Vagina (tissue), 2 donors: ENCODE data around the gene SPRY4. TPM values are rescaled to one million over a fixed set of nuclear protein-coding genes. Genes with fewer than 3 reads are reported as not detected.
"Not testable (repeated sequence)": the region's sequence is repeated elsewhere in the genome, so short reads cannot be mapped to it uniquely, and the experiment has no call there.

Source experiments
- DNase-seq, 2 donors: peaks; one replicate each; pipeline ENCODE4 v3.0.0-alpha.2; 2017; ENCODE audit errors: extremely low spot score in 2 of 2
- H3K27ac ChIP-seq: fragments of 200-600 bp; sonication (generic); one replicate; pipeline ENCODE4 v1.5.1; 2019
- H3K27me3 ChIP-seq: fragments of 200-600 bp; sonication (generic); one replicate; pipeline ENCODE4 v1.5.1; 2019
- H3K36me3 ChIP-seq, 2 donors: fragments of 200-600 bp; sonication (generic); one replicate each; pipeline ENCODE4 v1.5.1; 2017 to 2019
- H3K4me1 ChIP-seq: fragments of 200-600 bp; sonication (generic); one replicate; pipeline ENCODE4 v1.5.1; 2019
- H3K4me3 ChIP-seq, 2 donors: fragments of 200-600 bp; sonication (generic); 1 replicate in 1 of 2; 2 replicates in 1 of 2; pipeline ENCODE4 v1.5.1; 2016 to 2019
- H3K9me3 ChIP-seq: fragments of 200-600 bp; sonication (generic); one replicate; pipeline ENCODE4 v1.5.1; 2019
- POLR2A ChIP-seq, 2 donors: fragments of 450-650 bp; IDR thresholded peaks; one replicate each; pipeline ENCODE4 v1.6.1; 2017; ENCODE audit warnings: antibody characterized with exemption in 2 of 2, mild to moderate bottlenecking in 2 of 2, moderate library complexity in 2 of 2
- POLR2AphosphoS5 ChIP-seq, 2 donors: sonication (generic); formaldehyde crosslinking; IDR thresholded peaks; one replicate each; pipeline ENCODE4 v1.9.0; 2017; ENCODE audit warnings: antibody characterized with exemption in 2 of 2, mild to moderate bottlenecking in 2 of 2, low read depth in 1 of 2; ENCODE audit not compliant: insufficient read depth in 1 of 2
- intact Hi-C: fragments of 100-400 bp; cut with DNase I; formaldehyde crosslinking; loops from one replicate; pipeline ENCODE4 v1.15.1; 2023
- total RNA-seq: library from RNA; depleted of rRNA; stranded (reverse); fragments of >200 nt; gene quantifications from one replicate; pipeline ENCODE4 v1.2.3, GENCODE V29; 2016
- TF ChIP-seq, protein P1 (sequence below), 3 experiments: fragments of 450-650 bp in 2 of 3; fragments of 200-600 bp in 1 of 3; sonication (generic) in 1 of 3; IDR thresholded peaks; one replicate each; pipeline ENCODE4 v1.5.1; 2017 to 2019; ENCODE audit warnings: antibody characterized with exemption in 3 of 3, mild to moderate bottlenecking in 2 of 3, moderate library complexity in 2 of 3

Gene SPRY4
- total RNA-seq, 1 donor from 2014 or later: 13.5 TPM

DNA sequence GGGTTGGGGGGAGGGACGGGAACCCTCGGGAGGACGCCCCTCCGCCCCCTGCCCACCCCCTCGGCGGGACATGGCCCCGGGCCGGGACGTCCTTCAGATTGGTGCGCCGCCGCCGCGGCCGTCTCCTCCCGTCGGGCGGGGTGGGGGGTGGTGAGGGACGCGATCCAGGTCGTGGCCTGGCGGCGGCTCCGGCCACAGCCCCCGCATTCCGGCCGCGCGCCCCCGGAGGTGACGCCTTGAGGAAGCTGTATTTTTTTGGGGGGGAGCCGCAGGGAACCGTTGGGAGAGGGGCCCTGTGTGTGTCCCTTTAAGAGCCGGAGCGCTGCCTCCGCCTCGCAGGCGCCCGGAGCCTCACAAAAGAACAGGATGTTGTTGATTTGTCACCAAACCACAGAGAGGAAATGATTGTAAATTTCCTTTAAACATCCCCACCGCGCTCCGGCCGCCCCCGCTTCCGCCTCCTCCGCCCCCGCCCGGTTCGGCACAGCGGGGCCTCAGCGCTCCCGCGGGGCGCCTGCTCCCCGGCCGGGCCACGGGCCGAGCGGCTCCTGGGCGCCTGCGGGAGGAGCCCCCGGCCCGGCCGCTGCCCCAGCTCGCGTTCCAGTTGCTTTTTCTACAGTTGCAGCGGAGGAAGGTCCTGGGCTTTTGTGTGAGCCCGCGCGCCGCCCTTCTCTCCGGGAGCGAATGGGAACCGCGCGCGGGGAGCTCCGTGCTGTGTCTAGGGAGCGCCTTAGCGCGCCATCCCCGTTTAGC is 32.1 kb upstream of the SPRY4 start:
- no peaks in the 10 kb centered on the region for H3K27me3 ChIP-seq
- TF ChIP-seq, protein P1, sequence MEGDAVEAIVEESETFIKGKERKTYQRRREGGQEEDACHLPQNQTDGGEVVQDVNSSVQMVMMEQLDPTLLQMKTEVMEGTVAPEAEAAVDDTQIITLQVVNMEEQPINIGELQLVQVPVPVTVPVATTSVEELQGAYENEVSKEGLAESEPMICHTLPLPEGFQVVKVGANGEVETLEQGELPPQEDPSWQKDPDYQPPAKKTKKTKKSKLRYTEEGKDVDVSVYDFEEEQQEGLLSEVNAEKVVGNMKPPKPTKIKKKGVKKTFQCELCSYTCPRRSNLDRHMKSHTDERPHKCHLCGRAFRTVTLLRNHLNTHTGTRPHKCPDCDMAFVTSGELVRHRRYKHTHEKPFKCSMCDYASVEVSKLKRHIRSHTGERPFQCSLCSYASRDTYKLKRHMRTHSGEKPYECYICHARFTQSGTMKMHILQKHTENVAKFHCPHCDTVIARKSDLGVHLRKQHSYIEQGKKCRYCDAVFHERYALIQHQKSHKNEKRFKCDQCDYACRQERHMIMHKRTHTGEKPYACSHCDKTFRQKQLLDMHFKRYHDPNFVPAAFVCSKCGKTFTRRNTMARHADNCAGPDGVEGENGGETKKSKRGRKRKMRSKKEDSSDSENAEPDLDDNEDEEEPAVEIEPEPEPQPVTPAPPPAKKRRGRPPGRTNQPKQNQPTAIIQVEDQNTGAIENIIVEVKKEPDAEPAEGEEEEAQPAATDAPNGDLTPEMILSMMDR (IDR thresholded peaks at IDR 0.05): no peak
- TF ChIP-seq POLR2A (IDR thresholded peaks at IDR 0.05): peak in 1 of 2 donors; percentile 36
- TF ChIP-seq POLR2AphosphoS5 (IDR thresholded peaks at IDR 0.05; ENCODE audit: insufficient read depth in 1 of 2, low read depth in 1 of 2): peak; percentile 56 to 76
- no peaks in the 10 kb centered on the region for H3K9me3 ChIP-seq
- intact Hi-C loops: no loop called here
- peak overlapping the region; percentile 94 for H3K27ac ChIP-seq
- H3K4me3 ChIP-seq: peak overlapping the region; percentile 57 to 85
- H3K4me1 ChIP-seq: peaks cover 8% of the 10 kb centered on the region
- no peaks in the 10 kb centered on the region for H3K36me3 ChIP-seq
- DNase-seq: peak in 1 of 2 donors; percentile 91

DNA sequence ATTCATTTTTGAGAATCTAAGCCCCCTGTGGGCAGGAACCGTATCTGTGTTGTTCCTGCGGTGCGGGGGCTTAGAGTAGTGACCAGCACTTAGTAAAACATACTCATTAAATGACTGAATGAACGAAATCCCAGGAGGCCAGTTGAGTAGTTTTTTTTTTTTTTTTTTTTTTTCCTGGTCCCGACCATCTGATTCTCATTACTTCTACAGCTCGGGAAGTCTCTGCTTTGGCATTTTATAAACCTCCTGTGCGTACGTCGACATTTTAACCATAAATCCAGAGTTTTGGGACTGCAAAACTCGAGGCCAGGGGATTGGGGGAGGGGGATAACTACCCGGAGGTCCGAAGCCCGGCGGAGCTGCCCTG is 31.5 kb upstream of the SPRY4 start:
- Histone ChIP-seq H3K4me1 (peaks cover 8% of the 10 kb centered on the region), H3K27ac (peak overlapping the region; percentile 94), H3K4me3 (peak overlapping the region; percentile 57 to 85), H3K36me3 (no peaks in the 10 kb centered on the region), H3K9me3 (no peaks in the 10 kb centered on the region), H3K27me3 (no peaks in the 10 kb centered on the region)
- TF ChIP-seq POLR2A (IDR thresholded peaks at IDR 0.05) (no peak), POLR2AphosphoS5 (IDR thresholded peaks at IDR 0.05; ENCODE audit: insufficient read depth in 1 of 2, low read depth in 1 of 2) (no peak)
- TF ChIP-seq, protein P1 (IDR thresholded peaks at IDR 0.05): no peak
- intact Hi-C loops: no loop called here
- DNase-seq: no peak

DNA sequence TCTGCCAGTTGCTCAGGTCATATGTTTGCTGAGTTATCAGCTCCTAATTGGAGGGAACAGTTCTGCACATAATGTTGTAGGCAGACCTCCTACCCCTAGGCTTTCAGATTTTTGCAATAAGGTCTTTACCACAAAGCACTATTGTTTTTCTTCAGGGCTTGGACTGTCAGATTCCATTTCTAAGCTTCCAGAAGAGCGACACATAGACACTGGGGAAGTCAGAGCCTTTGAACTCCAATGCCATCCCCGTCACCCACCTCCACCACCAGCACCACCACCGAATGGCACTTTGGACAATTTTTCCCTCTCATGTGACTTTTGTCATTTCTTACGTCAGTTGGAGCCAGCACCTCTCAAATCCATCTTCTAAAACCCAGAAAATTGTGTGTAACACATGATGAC is 28.3 kb upstream of the SPRY4 start:
- Histone ChIP-seq H3K9me3 (no peaks in the 10 kb centered on the region), H3K4me3 (no peak overlapping the region), H3K36me3 (no peaks in the 10 kb centered on the region), H3K4me1 (peaks cover 8% of the 10 kb centered on the region), H3K27me3 (no peaks in the 10 kb centered on the region), H3K27ac (no peak overlapping the region)
- TF ChIP-seq, protein P1 (IDR thresholded peaks at IDR 0.05): no peak
- TF ChIP-seq POLR2AphosphoS5 (IDR thresholded peaks at IDR 0.05; ENCODE audit: insufficient read depth in 1 of 2, low read depth in 1 of 2) (no peak), POLR2A (IDR thresholded peaks at IDR 0.05) (no peak)
- DNase-seq: no peak
- intact Hi-C loops: no loop called here

DNA sequence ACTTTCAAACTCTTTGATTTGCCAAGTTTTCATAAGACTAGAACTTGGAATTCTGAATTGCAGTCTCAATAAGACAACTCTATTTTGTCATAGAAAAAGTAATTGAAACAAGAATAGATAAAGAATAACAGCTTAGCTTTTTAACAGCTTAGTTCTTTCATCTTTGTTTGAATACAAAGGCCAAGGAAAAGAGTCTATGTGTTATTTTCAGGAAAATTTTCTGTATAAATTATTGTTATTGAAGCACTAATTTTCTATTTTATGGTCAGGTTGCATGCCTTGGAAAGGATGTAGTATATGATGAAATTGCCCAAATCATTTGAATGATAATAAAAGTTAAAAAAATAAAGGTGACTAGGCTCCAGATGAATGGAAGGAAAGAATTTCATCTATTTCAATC is 25.2 kb upstream of the SPRY4 start:
- H3K9me3 ChIP-seq: peaks cover 8% of the 10 kb centered on the region
- no peaks in the 10 kb centered on the region for H3K27me3 ChIP-seq
- no peak overlapping the region for H3K4me3 ChIP-seq
- DNase-seq: no peak
- H3K27ac ChIP-seq: no peak overlapping the region
- H3K36me3 ChIP-seq: no peaks in the 10 kb centered on the region
- no peaks in the 10 kb centered on the region for H3K4me1 ChIP-seq
- intact Hi-C loops: no loop called here
- TF ChIP-seq, protein P1 (IDR thresholded peaks at IDR 0.05): no peak
- TF ChIP-seq POLR2A (IDR thresholded peaks at IDR 0.05) (no peak), POLR2AphosphoS5 (IDR thresholded peaks at IDR 0.05; ENCODE audit: insufficient read depth in 1 of 2, low read depth in 1 of 2) (no peak)

DNA sequence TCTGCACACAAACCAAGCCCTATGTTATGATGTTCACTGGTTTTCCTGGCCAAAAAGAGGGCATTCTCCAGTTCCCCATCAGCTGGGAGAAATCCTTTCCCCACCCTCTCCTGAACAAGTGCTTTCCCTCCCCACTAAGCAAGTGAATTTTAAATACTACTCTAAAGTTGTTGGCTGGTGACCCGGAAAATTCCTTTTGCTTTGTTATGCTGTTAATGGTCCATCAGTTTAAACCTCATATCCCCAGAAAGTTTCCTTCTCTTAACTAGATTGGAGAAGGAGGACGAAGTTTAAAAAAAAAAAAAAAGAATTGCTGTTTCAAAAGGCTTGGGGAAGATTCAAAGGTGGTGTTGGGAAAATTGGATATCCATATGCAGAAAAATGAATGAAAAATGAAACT is 21.9 kb upstream of the SPRY4 start:
- Histone ChIP-seq H3K36me3 (no peaks in the 10 kb centered on the region), H3K4me3 (no peak overlapping the region), H3K9me3 (peaks cover 15% of the 10 kb centered on the region), H3K27me3 (no peaks in the 10 kb centered on the region), H3K27ac (no peak overlapping the region), H3K4me1 (no peaks in the 10 kb centered on the region)
- TF ChIP-seq POLR2AphosphoS5 (IDR thresholded peaks at IDR 0.05; ENCODE audit: insufficient read depth in 1 of 2, low read depth in 1 of 2) (no peak), POLR2A (IDR thresholded peaks at IDR 0.05) (no peak)
- TF ChIP-seq, protein P1 (IDR thresholded peaks at IDR 0.05): no peak
- DNase-seq: no peak
- intact Hi-C loops: no loop called here

DNA sequence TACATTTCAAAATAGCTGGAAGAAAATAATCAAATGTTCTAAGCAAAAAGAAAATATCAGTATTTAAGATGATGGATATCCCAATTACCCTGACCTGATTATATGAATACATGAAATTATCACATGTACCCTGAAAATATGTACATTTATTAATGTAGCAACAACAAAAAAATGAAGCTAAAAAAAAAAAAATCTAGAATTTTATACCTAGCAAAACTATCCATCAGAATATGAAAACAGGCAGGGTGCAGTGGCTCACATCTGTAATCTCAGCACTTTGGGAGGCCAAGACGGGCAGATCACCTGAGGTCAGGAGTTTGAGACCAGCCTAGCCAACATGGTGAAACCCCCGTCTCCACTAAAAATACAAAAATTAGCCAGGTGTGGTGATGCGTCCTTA is 20.1 kb upstream of the SPRY4 start:
- H3K36me3 ChIP-seq, H3K27ac ChIP-seq, H3K27me3 ChIP-seq, H3K4me3 ChIP-seq, intact Hi-C loops, H3K4me1 ChIP-seq, DNase-seq: not testable (repeated sequence)
- H3K9me3 ChIP-seq: peaks cover 15% of the 10 kb centered on the region
